ENCODE measurements around the gene USP11.

DNA sequence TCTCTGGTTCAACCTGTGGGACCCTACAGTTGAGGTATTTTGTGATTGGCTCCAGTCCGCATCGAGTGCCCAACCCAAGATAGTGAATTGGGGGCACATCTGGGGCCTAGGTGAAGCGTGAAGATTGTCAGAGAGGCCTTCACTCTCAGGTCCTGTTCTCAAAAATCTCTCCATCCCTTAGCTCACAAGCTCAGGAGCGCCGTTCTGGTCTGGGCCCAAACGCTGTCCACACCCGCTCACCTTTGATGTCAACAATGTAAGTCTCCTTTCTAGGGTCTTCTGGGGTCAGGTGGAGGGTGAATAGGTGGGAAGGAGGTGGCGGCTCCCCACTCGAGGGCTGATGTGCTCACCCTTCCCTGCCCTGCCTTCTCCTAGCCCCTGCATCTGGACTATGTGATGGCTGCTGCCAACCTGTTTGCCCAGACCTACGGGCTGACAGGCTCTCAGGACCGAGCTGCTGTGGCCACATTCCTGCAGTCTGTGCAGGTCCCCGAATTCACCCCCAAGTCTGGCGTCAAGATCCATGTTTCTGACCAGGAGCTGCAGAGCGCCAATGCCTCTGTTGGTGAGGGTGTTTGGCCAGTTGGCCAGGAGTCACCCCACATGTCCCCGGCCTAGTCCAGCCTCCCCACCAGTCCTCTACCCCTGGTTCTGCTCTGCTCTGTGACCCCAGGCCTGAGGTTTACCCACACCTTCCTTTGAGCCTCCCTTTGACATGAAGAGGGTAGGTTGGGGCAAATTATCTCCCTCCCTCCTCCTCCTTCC, 22.0 kb upstream of the USP11 start:
- TF ChIP-seq, protein P1, sequence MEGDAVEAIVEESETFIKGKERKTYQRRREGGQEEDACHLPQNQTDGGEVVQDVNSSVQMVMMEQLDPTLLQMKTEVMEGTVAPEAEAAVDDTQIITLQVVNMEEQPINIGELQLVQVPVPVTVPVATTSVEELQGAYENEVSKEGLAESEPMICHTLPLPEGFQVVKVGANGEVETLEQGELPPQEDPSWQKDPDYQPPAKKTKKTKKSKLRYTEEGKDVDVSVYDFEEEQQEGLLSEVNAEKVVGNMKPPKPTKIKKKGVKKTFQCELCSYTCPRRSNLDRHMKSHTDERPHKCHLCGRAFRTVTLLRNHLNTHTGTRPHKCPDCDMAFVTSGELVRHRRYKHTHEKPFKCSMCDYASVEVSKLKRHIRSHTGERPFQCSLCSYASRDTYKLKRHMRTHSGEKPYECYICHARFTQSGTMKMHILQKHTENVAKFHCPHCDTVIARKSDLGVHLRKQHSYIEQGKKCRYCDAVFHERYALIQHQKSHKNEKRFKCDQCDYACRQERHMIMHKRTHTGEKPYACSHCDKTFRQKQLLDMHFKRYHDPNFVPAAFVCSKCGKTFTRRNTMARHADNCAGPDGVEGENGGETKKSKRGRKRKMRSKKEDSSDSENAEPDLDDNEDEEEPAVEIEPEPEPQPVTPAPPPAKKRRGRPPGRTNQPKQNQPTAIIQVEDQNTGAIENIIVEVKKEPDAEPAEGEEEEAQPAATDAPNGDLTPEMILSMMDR (IDR thresholded peaks at IDR 0.05; ENCODE audit: control extremely low read depth in 1 of 3, insufficient read depth in 1 of 3, low read depth in 1 of 3, low read length in 3 of 3): no peak
- no peak for TF ChIP-seq USF2 (IDR thresholded peaks at IDR 0.05; ENCODE audit: low read length)
- TF ChIP-seq GABPA (IDR thresholded peaks at IDR 0.05; ENCODE audit: borderline replicate concordance, insufficient read depth, low read length): no peak
- TF ChIP-seq POU5F1 (IDR thresholded peaks at IDR 0.05; ENCODE audit: low read depth, low read length): no peak
- TF ChIP-seq FOSL1 (IDR thresholded peaks at IDR 0.05; ENCODE audit: insufficient read depth, low read depth, low read length): no peak
- TF ChIP-seq POLR2A (IDR thresholded peaks at IDR 0.05; ENCODE audit: control extremely low read depth in 1 of 2, low read depth in 2 of 2, low read length in 2 of 2): no peak
- TF ChIP-seq HDAC6 (IDR thresholded peaks at IDR 0.05; ENCODE audit: low read depth, low read length): no peak

All from H1 (cell line).